ENCODE measurements around the gene PINLYP. TPM values are rescaled to one million over a fixed set of nuclear protein-coding genes. Genes with fewer than 3 reads are reported as not detected.

PINLYP gene
- total and polyA plus RNA-seq, 2 of the 13 experiments (the other 11 are each of a cell fraction or from before 2014, with no cell fraction given) = 0.21 to 0.24 TPM

DNA sequence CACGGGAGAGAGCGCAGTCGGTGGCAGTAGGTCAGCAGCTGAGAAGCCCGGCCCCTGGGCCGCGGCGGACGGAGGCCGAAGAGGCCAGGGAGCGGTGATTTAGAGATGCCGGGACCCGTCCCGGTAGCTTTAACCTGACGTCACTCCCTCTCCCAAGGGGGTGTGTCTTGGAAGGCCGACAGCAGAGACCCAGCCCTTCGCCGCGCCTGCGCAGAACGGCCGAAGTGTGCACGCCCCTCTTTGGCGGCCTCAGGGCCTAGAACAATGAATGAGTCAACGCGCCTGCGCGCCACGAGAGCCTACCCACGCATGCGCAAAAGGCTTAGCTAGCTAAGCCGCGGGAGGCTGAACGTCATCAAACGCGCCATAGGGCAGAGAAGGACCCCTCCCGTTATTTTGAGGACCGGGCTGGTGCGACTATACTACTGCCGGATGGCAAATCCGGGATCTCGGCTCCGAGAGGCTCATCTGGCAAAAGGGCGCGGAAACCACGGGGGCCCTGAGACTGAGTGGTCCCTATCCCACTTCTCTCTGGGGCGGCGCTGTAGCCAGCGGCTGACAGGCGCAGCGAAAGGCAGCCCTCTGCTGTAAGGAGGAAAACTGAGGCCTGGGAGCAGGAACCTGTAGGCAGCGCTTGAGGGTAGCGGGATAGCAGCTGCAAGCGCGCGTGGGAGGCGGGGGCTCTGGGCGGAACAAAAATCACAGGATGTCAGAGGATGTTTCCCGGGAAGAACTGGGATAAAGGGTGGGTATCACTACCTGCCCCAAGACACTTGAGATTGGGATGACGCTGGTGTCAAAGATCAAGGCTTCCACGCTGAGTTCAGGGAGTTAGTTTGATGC is 20.6 kb downstream of the PINLYP start, which contains the start of the genes IRGQ and ZNF576 (continued):
- TF ChIP-seq, protein P1, sequence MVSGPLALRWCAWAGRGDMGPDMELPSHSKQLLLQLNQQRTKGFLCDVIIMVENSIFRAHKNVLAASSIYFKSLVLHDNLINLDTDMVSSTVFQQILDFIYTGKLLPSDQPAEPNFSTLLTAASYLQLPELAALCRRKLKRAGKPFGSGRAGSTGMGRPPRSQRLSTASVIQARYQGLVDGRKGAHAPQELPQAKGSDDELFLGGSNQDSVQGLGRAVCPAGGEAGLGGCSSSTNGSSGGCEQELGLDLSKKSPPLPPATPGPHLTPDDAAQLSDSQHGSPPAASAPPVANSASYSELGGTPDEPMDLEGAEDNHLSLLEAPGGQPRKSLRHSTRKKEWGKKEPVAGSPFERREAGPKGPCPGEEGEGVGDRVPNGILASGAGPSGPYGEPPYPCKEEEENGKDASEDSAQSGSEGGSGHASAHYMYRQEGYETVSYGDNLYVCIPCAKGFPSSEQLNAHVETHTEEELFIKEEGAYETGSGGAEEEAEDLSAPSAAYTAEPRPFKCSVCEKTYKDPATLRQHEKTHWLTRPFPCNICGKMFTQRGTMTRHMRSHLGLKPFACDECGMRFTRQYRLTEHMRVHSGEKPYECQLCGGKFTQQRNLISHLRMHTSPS (CRISPR knock-in tag; IDR thresholded peaks at IDR 0.05; ENCODE audit: low read depth) = peak; percentile 34; the same call in 1 of the 2 replicates
- TF ChIP-seq ZNF772 (CRISPR knock-in tag; IDR thresholded peaks at IDR 0.05) (0 out of 2 replicates have a peak, but pooled peaks have one; percentile 50), NONO (IDR thresholded peaks at IDR 0.05) (no peak), NONO (CRISPR knock-in tag; conservative IDR thresholded peaks at IDR 0.05) (peak; percentile 64; the same call in 1 of the 2 replicates), HNRNPLL (IDR thresholded peaks at IDR 0.05; ENCODE audit: low read depth, low read length, poor library complexity, severe bottlenecking) (peak; percentile 54), SIN3B (IDR thresholded peaks at IDR 0.05; ENCODE audit: low read length) (peak; percentile 90), HNRNPK (IDR thresholded peaks at IDR 0.05; ENCODE audit: low read depth, low read length, poor library complexity, severe bottlenecking) (peak; percentile 29), SETDB1 (CRISPR knock-in tag; IDR thresholded peaks at IDR 0.05; ENCODE audit: borderline replicate concordance) (no peak), ESRRA (CRISPR knock-in tag; IDR thresholded peaks at IDR 0.05; ENCODE audit: low read depth) (peak; percentile 49; the same call in 1 of the 2 replicates), PCBP1 (IDR thresholded peaks at IDR 0.05; ENCODE audit: borderline replicate concordance, low read depth, low read length) (no peak), GATAD2A (CRISPR knock-in tag; IDR thresholded peaks at IDR 0.05) (peak; percentile 7; the same call in 1 of the 2 replicates), THYN1 (CRISPR knock-in tag; IDR thresholded peaks at IDR 0.05; ENCODE audit: borderline replicate concordance, low read depth) (no peak), REPIN1 (CRISPR knock-in tag; IDR thresholded peaks at IDR 0.05; ENCODE audit: borderline replicate concordance, low read depth) (peak; percentile 90; the same call in 1 of the 2 replicates), RBFOX2 (IDR thresholded peaks at IDR 0.05; ENCODE audit: low read depth, low read length) (peak; percentile 49; the same call in 1 of the 2 replicates)
- TF ChIP-seq, protein P2, sequence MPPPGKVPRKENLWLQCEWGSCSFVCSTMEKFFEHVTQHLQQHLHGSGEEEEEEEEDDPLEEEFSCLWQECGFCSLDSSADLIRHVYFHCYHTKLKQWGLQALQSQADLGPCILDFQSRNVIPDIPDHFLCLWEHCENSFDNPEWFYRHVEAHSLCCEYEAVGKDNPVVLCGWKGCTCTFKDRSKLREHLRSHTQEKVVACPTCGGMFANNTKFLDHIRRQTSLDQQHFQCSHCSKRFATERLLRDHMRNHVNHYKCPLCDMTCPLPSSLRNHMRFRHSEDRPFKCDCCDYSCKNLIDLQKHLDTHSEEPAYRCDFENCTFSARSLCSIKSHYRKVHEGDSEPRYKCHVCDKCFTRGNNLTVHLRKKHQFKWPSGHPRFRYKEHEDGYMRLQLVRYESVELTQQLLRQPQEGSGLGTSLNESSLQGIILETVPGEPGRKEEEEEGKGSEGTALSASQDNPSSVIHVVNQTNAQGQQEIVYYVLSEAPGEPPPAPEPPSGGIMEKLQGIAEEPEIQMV (CRISPR knock-in tag; IDR thresholded peaks at IDR 0.05; ENCODE audit: low read depth) = no peak
- TF ChIP-seq, protein P3, sequence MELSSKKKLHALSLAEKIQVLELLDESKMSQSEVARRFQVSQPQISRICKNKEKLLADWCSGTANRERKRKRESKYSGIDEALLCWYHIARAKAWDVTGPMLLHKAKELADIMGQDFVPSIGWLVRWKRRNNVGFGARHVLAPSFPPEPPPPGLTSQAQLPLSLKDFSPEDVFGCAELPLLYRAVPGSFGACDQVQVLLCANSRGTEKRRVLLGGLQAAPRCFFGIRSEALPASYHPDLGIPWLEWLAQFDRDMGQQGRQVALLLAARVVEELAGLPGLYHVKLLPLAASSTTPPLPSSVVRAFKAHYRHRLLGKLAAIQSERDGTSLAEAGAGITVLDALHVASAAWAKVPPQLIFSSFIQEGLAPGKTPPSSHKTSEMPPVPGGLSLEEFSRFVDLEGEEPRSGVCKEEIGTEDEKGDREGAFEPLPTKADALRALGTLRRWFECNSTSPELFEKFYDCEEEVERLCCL (CRISPR knock-in tag; IDR thresholded peaks at IDR 0.05; ENCODE audit: borderline replicate concordance) = no peak
- TF ChIP-seq, protein P4, sequence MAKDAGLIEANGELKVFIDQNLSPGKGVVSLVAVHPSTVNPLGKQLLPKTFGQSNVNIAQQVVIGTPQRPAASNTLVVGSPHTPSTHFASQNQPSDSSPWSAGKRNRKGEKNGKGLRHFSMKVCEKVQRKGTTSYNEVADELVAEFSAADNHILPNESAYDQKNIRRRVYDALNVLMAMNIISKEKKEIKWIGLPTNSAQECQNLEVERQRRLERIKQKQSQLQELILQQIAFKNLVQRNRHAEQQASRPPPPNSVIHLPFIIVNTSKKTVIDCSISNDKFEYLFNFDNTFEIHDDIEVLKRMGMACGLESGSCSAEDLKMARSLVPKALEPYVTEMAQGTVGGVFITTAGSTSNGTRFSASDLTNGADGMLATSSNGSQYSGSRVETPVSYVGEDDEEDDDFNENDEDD (CRISPR knock-in tag; IDR thresholded peaks at IDR 0.05; ENCODE audit: borderline replicate concordance) = peak; percentile 54; the same call in 1 of the 2 replicates
- TF ChIP-seq, protein P5, sequence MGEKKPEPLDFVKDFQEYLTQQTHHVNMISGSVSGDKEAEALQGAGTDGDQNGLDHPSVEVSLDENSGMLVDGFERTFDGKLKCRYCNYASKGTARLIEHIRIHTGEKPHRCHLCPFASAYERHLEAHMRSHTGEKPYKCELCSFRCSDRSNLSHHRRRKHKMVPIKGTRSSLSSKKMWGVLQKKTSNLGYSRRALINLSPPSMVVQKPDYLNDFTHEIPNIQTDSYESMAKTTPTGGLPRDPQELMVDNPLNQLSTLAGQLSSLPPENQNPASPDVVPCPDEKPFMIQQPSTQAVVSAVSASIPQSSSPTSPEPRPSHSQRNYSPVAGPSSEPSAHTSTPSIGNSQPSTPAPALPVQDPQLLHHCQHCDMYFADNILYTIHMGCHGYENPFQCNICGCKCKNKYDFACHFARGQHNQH (CRISPR knock-in tag; IDR thresholded peaks at IDR 0.05) = no peak; the same call in 1 of the 2 replicates
- TF ChIP-seq, protein P6, sequence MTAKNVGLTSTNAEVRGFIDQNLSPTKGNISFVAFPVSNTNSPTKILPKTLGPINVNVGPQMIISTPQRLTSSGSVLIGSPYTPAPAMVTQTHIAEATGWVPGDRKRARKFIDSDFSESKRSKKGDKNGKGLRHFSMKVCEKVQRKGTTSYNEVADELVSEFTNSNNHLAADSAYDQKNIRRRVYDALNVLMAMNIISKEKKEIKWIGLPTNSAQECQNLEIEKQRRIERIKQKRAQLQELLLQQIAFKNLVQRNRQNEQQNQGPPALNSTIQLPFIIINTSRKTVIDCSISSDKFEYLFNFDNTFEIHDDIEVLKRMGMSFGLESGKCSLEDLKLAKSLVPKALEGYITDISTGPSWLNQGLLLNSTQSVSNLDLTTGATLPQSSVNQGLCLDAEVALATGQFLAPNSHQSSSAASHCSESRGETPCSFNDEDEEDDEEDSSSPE (CRISPR knock-in tag; IDR thresholded peaks at IDR 0.05) = peak; percentile 81

All from HepG2 (cell line).